Measurements from ENCODE around the gene PRDM16.

PRDM16 gene

DNA sequence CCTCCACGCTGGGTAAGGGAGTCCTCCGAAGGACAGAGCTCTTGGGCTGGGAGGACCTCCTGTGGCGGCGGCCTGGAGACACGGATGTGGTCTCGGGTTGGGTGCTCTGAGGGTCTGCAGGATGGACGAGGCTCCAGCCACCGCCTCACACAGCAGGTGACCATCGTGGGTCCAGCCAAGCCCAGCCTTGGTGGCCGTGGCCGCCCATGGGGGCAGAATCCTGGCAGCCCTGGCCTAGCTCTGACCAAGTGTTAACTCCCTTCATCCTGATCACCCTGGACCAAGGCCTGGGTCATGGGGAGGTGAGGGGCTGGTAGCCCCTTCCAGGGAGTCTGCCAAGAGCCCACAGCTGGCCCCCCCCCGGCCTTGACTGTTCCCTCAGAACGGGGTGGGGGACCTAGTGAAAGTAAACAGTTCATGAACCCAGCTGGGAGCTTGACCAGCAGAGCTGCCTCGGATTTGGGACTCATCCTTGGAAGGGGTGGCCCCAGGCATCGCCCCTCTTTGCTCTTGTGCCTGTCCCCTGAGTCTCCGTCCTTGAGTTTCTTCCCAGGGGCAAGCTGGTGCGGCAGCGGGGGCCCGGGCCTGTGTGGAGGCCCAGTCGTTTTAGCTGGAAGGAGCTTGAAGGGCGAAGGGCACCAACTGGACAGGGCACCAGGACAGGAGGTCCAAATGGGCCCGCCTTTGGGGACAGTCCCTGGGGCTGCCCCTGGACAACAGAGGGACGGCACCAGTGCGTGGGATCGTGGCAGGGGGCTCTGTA lies 403.3 kb downstream of the PRDM16 start:
- no peak for ATAC-seq
- TF ChIP-seq TCF4 (CRISPR knock-in tag; IDR thresholded peaks at IDR 0.05; ENCODE audit: borderline replicate concordance) (no peak), ZNF70 (CRISPR knock-in tag; IDR thresholded peaks at IDR 0.05) (no peak), BACH2 (CRISPR knock-in tag; IDR thresholded peaks at IDR 0.05; ENCODE audit: borderline replicate concordance) (no peak), RARB (CRISPR knock-in tag; IDR thresholded peaks at IDR 0.05) (no peak), ZFP30 (CRISPR knock-in tag; IDR thresholded peaks at IDR 0.05) (no peak), ZNF565 (CRISPR knock-in tag; conservative IDR thresholded peaks at IDR 0.05; ENCODE audit: low read depth) (no peak), TOX (CRISPR knock-in tag; IDR thresholded peaks at IDR 0.05; ENCODE audit: borderline replicate concordance) (no peak), CREB5 (CRISPR knock-in tag; IDR thresholded peaks at IDR 0.05; ENCODE audit: low read depth) (no peak)

DNA sequence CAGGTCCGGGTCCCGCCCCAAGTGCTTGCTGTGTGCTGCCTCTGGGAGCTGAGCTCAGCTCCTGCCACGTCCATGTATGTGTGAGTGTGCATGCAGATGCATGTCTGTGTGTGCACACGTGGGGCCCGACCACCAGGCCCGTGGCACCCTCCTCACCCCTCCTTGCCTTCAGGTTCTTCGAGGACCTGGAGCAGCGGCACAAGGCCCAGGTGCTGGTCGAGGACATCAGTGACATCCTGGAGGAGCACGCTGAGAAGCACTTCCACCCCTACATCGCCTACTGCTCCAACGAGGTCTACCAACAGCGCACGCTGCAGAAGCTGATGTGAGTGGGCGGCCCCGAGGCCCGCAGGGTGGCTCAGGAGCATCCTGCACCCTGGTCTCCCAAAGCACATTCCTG lies 403.9 kb downstream of the PRDM16 start:
- TF ChIP-seq ESRRG (CRISPR knock-in tag; IDR thresholded peaks at IDR 0.05) (no peak), GLIS3 (CRISPR knock-in tag; IDR thresholded peaks at IDR 0.05) (no peak), PPARA (CRISPR knock-in tag; IDR thresholded peaks at IDR 0.05; ENCODE audit: borderline replicate concordance) (no peak), OSR1 (CRISPR knock-in tag; IDR thresholded peaks at IDR 0.05) (no peak), ZNF70 (CRISPR knock-in tag; IDR thresholded peaks at IDR 0.05) (no peak), ZNF565 (CRISPR knock-in tag; conservative IDR thresholded peaks at IDR 0.05; ENCODE audit: low read depth) (no peak), ZFP3 (CRISPR knock-in tag; IDR thresholded peaks at IDR 0.05) (no peak), BACH2 (CRISPR knock-in tag; IDR thresholded peaks at IDR 0.05; ENCODE audit: borderline replicate concordance) (no peak), RARB (CRISPR knock-in tag; IDR thresholded peaks at IDR 0.05) (no peak), ZNF8 (CRISPR knock-in tag; IDR thresholded peaks at IDR 0.05) (no peak), PATZ1 (CRISPR knock-in tag; IDR thresholded peaks at IDR 0.05; ENCODE audit: borderline replicate concordance) (no peak), ZFP30 (CRISPR knock-in tag; IDR thresholded peaks at IDR 0.05) (no peak), TOX (CRISPR knock-in tag; IDR thresholded peaks at IDR 0.05; ENCODE audit: borderline replicate concordance) (no peak), CREB5 (CRISPR knock-in tag; IDR thresholded peaks at IDR 0.05; ENCODE audit: low read depth) (no peak), SNAI2 (CRISPR knock-in tag; IDR thresholded peaks at IDR 0.05) (no peak), ISL1 (CRISPR knock-in tag; IDR thresholded peaks at IDR 0.05) (no peak)
- TF ChIP-seq, protein P1, sequence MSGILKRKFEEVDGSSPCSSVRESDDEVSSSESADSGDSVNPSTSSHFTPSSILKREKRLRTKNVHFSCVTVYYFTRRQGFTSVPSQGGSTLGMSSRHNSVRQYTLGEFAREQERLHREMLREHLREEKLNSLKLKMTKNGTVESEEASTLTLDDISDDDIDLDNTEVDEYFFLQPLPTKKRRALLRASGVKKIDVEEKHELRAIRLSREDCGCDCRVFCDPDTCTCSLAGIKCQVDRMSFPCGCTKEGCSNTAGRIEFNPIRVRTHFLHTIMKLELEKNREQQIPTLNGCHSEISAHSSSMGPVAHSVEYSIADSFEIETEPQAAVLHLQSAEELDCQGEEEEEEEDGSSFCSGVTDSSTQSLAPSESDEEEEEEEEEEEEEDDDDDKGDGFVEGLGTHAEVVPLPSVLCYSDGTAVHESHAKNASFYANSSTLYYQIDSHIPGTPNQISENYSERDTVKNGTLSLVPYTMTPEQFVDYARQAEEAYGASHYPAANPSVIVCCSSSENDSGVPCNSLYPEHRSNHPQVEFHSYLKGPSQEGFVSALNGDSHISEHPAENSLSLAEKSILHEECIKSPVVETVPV (CRISPR knock-in tag; IDR thresholded peaks at IDR 0.05): no peak
- TF ChIP-seq, protein P2, sequence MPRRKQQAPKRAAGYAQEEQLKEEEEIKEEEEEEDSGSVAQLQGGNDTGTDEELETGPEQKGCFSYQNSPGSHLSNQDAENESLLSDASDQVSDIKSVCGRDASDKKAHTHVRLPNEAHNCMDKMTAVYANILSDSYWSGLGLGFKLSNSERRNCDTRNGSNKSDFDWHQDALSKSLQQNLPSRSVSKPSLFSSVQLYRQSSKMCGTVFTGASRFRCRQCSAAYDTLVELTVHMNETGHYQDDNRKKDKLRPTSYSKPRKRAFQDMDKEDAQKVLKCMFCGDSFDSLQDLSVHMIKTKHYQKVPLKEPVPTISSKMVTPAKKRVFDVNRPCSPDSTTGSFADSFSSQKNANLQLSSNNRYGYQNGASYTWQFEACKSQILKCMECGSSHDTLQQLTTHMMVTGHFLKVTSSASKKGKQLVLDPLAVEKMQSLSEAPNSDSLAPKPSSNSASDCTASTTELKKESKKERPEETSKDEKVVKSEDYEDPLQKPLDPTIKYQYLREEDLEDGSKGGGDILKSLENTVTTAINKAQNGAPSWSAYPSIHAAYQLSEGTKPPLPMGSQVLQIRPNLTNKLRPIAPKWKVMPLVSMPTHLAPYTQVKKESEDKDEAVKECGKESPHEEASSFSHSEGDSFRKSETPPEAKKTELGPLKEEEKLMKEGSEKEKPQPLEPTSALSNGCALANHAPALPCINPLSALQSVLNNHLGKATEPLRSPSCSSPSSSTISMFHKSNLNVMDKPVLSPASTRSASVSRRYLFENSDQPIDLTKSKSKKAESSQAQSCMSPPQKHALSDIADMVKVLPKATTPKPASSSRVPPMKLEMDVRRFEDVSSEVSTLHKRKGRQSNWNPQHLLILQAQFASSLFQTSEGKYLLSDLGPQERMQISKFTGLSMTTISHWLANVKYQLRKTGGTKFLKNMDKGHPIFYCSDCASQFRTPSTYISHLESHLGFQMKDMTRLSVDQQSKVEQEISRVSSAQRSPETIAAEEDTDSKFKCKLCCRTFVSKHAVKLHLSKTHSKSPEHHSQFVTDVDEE (CRISPR knock-in tag; IDR thresholded peaks at IDR 0.05): no peak
- no peak for ATAC-seq

GRCh38 chr1:3473381-3473844 lies 404.4 kb downstream of the PRDM16 start:
- no peak; the same call in 2 of the 3 replicates for ATAC-seq
- TF ChIP-seq, protein P2 (CRISPR knock-in tag; IDR thresholded peaks at IDR 0.05): no peak
- no peak for TF ChIP-seq TCF4 (CRISPR knock-in tag; IDR thresholded peaks at IDR 0.05; ENCODE audit: borderline replicate concordance)
- no peak for TF ChIP-seq ISL1 (CRISPR knock-in tag; IDR thresholded peaks at IDR 0.05)
- TF ChIP-seq SNAI2 (CRISPR knock-in tag; IDR thresholded peaks at IDR 0.05): no peak
- TF ChIP-seq ZFP3 (CRISPR knock-in tag; IDR thresholded peaks at IDR 0.05): no peak
- TF ChIP-seq TOX (CRISPR knock-in tag; IDR thresholded peaks at IDR 0.05; ENCODE audit: borderline replicate concordance): no peak
- TF ChIP-seq ESRRG (CRISPR knock-in tag; IDR thresholded peaks at IDR 0.05): no peak
- no peak for TF ChIP-seq PATZ1 (CRISPR knock-in tag; IDR thresholded peaks at IDR 0.05; ENCODE audit: borderline replicate concordance)
- no peak for TF ChIP-seq OSR1 (CRISPR knock-in tag; IDR thresholded peaks at IDR 0.05)
- no peak for TF ChIP-seq CREB5 (CRISPR knock-in tag; IDR thresholded peaks at IDR 0.05; ENCODE audit: low read depth)
- no peak for TF ChIP-seq RARB (CRISPR knock-in tag; IDR thresholded peaks at IDR 0.05)
- TF ChIP-seq BACH2 (CRISPR knock-in tag; IDR thresholded peaks at IDR 0.05; ENCODE audit: borderline replicate concordance): no peak
